Adrenal gland (tissue), 5 donors: ENCODE measurements around the gene CHMP4A.

Experiments used
- CTCF ChIP-seq, 6 experiments: fragments of 450-650 bp in 4 of 6; fragments of 200-600 bp in 2 of 6; sonication (generic) in 1 of 6; IDR thresholded peaks; 1 replicate in 5 of 6; 2 replicates in 1 of 6; pipeline versions ENCODE4 v1.5.1 to v1.8.0; 2016 to 2021; ENCODE audit warnings: antibody characterized with exemption in 6 of 6, mild to moderate bottlenecking in 2 of 6, moderate library complexity in 1 of 6
- POLR2A ChIP-seq, 2 donors: fragments of 450-650 bp; IDR thresholded peaks; one replicate each; pipeline ENCODE4 v1.6.1; 2017; ENCODE audit warnings: antibody characterized with exemption in 2 of 2, mild to moderate bottlenecking in 2 of 2, moderate library complexity in 1 of 2
- donor health status: DM: no; HTN: no; CAD: no.

DNA sequence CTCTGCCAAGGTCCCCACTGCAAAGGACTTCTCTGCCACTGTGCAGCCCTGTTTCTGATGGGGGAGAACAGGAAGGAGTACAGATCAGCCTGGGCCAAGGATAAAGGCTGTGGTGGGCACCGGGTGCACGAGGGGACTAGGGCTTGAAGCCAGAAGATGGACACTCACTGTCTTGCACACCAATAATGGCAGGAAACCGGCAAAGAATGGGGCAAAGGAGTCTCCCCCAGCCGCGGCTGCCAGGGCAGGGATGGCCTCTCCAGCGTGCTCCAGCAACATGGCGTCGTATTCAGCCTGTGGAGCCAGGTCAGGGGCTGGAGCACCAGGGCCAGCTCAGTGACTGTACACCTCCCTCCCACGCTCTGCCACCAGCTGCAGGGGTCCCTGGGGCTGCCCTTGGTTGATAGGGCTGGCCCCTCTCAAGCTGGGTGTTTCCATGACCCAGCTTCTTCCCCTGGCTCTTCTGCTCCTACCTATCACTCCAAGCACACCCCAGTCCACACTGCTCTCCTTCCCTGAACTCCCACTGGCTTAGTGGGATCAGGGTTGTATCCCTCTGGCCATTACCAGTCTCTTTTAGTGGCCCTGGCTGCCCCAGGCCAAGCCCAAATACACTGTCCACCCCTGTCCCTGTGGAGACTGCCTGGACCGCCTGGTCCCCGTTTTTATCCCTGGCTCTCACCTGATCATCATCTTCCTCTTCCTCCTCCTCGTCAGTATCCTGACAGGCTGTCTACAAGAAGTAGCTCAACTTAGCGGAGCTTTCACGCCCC, 31.0 kb downstream of the CHMP4A start:
- TF ChIP-seq CTCF (IDR thresholded peaks at IDR 0.05) (no peak), POLR2A (IDR thresholded peaks at IDR 0.05) (no peak)
